GM23338 (cell line): ENCODE data around the gene SLC48A1. TPM values are rescaled to one million over a fixed set of nuclear protein-coding genes. Genes with fewer than 3 reads are reported as not detected.

Experiments used
- ATAC-seq: fragments of 200-7000 bp; cut with Tn5 transposase; 3 replicates; pipeline ENCODE4 v1.9.1; 2020
- DNase-seq: peaks from one replicate; pipeline ENCODE4 v3.0.0-alpha.2; 2015; ENCODE audit warnings: low spot score
- H2AFZ ChIP-seq: fragments of 200-600 bp; sonication (generic); 2 replicates; pipeline ENCODE4 v1.8.0; 2016; ENCODE audit warnings: antibody characterized with exemption, mild to moderate bottlenecking, moderate library complexity
- H3F3A ChIP-seq: fragments of 200-600 bp; sonication (generic); replicated peaks from 2 replicates; pipeline ENCODE4 v1.8.0; 2017; ENCODE audit warnings: antibody characterized with exemption, mixed run types, low read depth
- H3K27ac ChIP-seq: fragments of 200-600 bp; sonication (generic); 2 replicates; pipeline ENCODE4 v1.6.1; 2016; ENCODE audit warnings: low read depth
- H3K27me3 ChIP-seq: fragments of 200-600 bp; sonication (generic); 2 replicates; pipeline ENCODE4 v1.8.0; 2016; ENCODE audit warnings: mild to moderate bottlenecking, mixed run types, moderate library complexity; ENCODE audit not compliant: insufficient read depth
- H3K36me3 ChIP-seq: fragments of 200-600 bp; sonication (generic); 2 replicates; pipeline ENCODE4 v1.8.0; 2016; ENCODE audit warnings: mild to moderate bottlenecking; ENCODE audit not compliant: insufficient read depth
- H3K4me1 ChIP-seq: fragments of 200-600 bp; sonication (generic); 2 replicates; pipeline ENCODE4 v1.8.0; 2016; ENCODE audit warnings: mild to moderate bottlenecking, moderate library complexity; ENCODE audit not compliant: insufficient read depth
- H3K4me2 ChIP-seq: fragments of 200-600 bp; sonication (generic); 2 replicates; pipeline ENCODE4 v1.7.1; 2017; ENCODE audit warnings: mixed run types
- H3K4me3 ChIP-seq: fragments of 200-600 bp; sonication (generic); 2 replicates; pipeline ENCODE4 v1.6.1; 2016; ENCODE audit warnings: mixed run types
- H3K79me2 ChIP-seq: fragments of 200-600 bp; sonication (generic); replicated peaks from 2 replicates; pipeline ENCODE4 v1.8.0; 2017; ENCODE audit warnings: mild to moderate bottlenecking; ENCODE audit not compliant: insufficient read depth
- H3K9me2 ChIP-seq: fragments of 200-600 bp; sonication (generic); 2 replicates; pipeline ENCODE4 v1.8.0; 2017; ENCODE audit not compliant: insufficient read depth
- H4K20me1 ChIP-seq: fragments of 200-600 bp; sonication (generic); replicated peaks from 2 replicates; pipeline ENCODE4 v1.8.0; 2017; ENCODE audit warnings: mild to moderate bottlenecking; ENCODE audit not compliant: insufficient read depth
- H3K27ac Mint-ChIP-seq: 2 replicates; pipeline ENCODE4 v1.8.0; 2020; ENCODE audit warnings: inconsistent platforms, mild to moderate bottlenecking, moderate library complexity, mixed read lengths
- H3K27me3 Mint-ChIP-seq: 3 replicates; pipeline ENCODE4 v1.8.0; 2022; ENCODE audit warnings: low read depth, mild to moderate bottlenecking, moderate library complexity, mixed read lengths, inconsistent platforms; ENCODE audit not compliant: insufficient read depth, poor library complexity
- H3K36me3 Mint-ChIP-seq: 3 replicates; pipeline ENCODE4 v1.8.0; 2021; ENCODE audit warnings: low read depth, mild to moderate bottlenecking, inconsistent platforms, moderate library complexity, mixed read lengths
- H3K4me1 Mint-ChIP-seq: 3 replicates; pipeline ENCODE4 v1.8.0; 2020; ENCODE audit warnings: mild to moderate bottlenecking, inconsistent platforms, mixed read lengths
- H3K4me3 Mint-ChIP-seq: 3 replicates; pipeline ENCODE4 v1.8.0; 2021; ENCODE audit warnings: moderate library complexity, mild to moderate bottlenecking, inconsistent platforms, mixed read lengths
- H3K9me3 Mint-ChIP-seq: 3 replicates; pipeline ENCODE4 v1.8.0; 2020; ENCODE audit warnings: moderate library complexity, mild to moderate bottlenecking, inconsistent platforms, mixed read lengths
- CREB1 ChIP-seq: fragments of 250-450 bp; sonication (Bioruptor Pico); IDR thresholded peaks from 2 replicates; pipeline ENCODE4 v1.5.0; 2020; ENCODE audit warnings: low read depth, mild to moderate bottlenecking, moderate library complexity
- CTCF ChIP-seq, 2 experiments: fragments of 200-600 bp in 1 of 2; sonication (generic) in 1 of 2; conservative IDR thresholded peaks; 2 replicates each; pipeline versions ENCODE4 v1.5.1 to v1.6.1; 2016 to 2017; ENCODE audit warnings: antibody characterized with exemption in 2 of 2, low read depth in 2 of 2, mild to moderate bottlenecking in 2 of 2, moderate library complexity in 1 of 2
- ETS1 ChIP-seq: IDR thresholded peaks from 2 replicates; pipeline ENCODE4 v1.6.1; 2016; ENCODE audit warnings: antibody characterized with exemption
- EZH2 ChIP-seq: fragments of 200-600 bp; sonication (generic); IDR thresholded peaks from one replicate; pipeline ENCODE4 v1.8.0; 2017; ENCODE audit warnings: antibody characterized with exemption, mild to moderate bottlenecking, low read depth; ENCODE audit not compliant: unreplicated experiment
- EZH2phosphoT487 ChIP-seq: fragments of 200-600 bp; sonication (generic); IDR thresholded peaks from one replicate; pipeline ENCODE4 v1.8.1; 2018; ENCODE audit warnings: antibody characterized with exemption; ENCODE audit not compliant: unreplicated experiment
- JUNB ChIP-seq: IDR thresholded peaks from one replicate; pipeline ENCODE4 v1.6.1; 2016; ENCODE audit warnings: antibody characterized with exemption; ENCODE audit not compliant: unreplicated experiment
- NANOG ChIP-seq: IDR thresholded peaks from 2 replicates; pipeline ENCODE4 v1.6.1; 2016; ENCODE audit warnings: antibody characterized with exemption, borderline replicate concordance
- REST ChIP-seq: IDR thresholded peaks from one replicate; pipeline ENCODE4 v1.6.1; 2018; ENCODE audit warnings: antibody characterized with exemption; ENCODE audit not compliant: unreplicated experiment
- STAT1 ChIP-seq: IDR thresholded peaks from one replicate; pipeline ENCODE4 v1.6.1; 2016; ENCODE audit warnings: antibody characterized with exemption; ENCODE audit not compliant: unreplicated experiment
- ZNF114 ChIP-seq: fragments of 250-450 bp; sonication (Bioruptor Pico); IDR thresholded peaks from 2 replicates; pipeline ENCODE4 v1.5.0; 2020; ENCODE audit warnings: mild to moderate bottlenecking, moderate library complexity
- ZNF331 ChIP-seq: fragments of 250-450 bp; sonication (Bioruptor Pico); IDR thresholded peaks from 2 replicates; pipeline ENCODE4 v1.5.0; 2020; ENCODE audit warnings: low read depth, mild to moderate bottlenecking, moderate library complexity
- polyA plus RNA-seq: library from polyadenylated mRNA; unstranded; fragments of >200 nt; fragmentation: Nextera tagmentation; extraction: Ambion mirVana; gene quantifications from 2 replicates; pipeline ENCODE4 v1.2.1, GENCODE V29; 2016
- total RNA-seq: library from RNA; depleted of rRNA; stranded (reverse); fragments of >200 nt; shearing (Covaris generic); gene quantifications from 2 replicates; pipeline ENCODE4 v1.2.3, GENCODE V29; 2014; rRNA removed

Gene SLC48A1
- total and polyA plus RNA-seq, 2 experiments from 2014 or later: 5.8 to 9.0 TPM

- Histone ChIP-seq H3K4me3 (no peak overlapping the region), H3K79me2 (no peaks in the 10 kb centered on the region), H3K36me3 (no peaks in the 10 kb centered on the region), H3K4me1 (peaks cover 22% of the 10 kb centered on the region), H4K20me1 (no peaks in the 10 kb centered on the region), H3K4me2 (no peak overlapping the region), H3K27me3 (no peaks in the 10 kb centered on the region), H3K27ac (no peak overlapping the region), H3F3A (no peaks in the 10 kb centered on the region), H3K9me2 (no peaks in the 10 kb centered on the region), H2AFZ (peak overlapping the region; percentile 94)
- no peak for ATAC-seq
- no peak for DNase-seq
- H3K4me1 Mint-ChIP-seq: peaks cover 38% of the 10 kb centered on the region
- no peak overlapping the region for H3K4me3 Mint-ChIP-seq
- no peak for TF ChIP-seq ZNF114
- TF ChIP-seq CTCF (conservative IDR thresholded peaks at IDR 0.05; ENCODE audit: low read depth in 2 of 2): no peak
- TF ChIP-seq CREB1 (CRISPR knock-in tag): no peak
- TF ChIP-seq REST: no peak
- no peak for TF ChIP-seq STAT1
- TF ChIP-seq JUNB: no peak
- TF ChIP-seq EZH2: no peak
- TF ChIP-seq ETS1: no peak
- TF ChIP-seq NANOG: no peak
- TF ChIP-seq ZNF331 (CRISPR knock-in tag): no peak
- no peak for TF ChIP-seq EZH2phosphoT487
- no peaks in the 10 kb centered on the region; the same call in 2 of the 3 replicates for H3K9me3 Mint-ChIP-seq
- no peak overlapping the region; the same call in 1 of the 2 replicates for H3K27ac Mint-ChIP-seq
- H3K36me3 Mint-ChIP-seq: no peaks in the 10 kb centered on the region
- peaks cover 8% of the 10 kb centered on the region for H3K27me3 Mint-ChIP-seq
These were observed 56.5 kb downstream of the SLC48A1 start for GRCh38 chr12:47829584-47829983.

Other genes starting within 250 kb of the SLC48A1 start
- gene RPAP3, start 67.2 kb upstream of the SLC48A1 start, total RNA-seq: 29.0 and 31.4 TPM in 2 replicates
- gene RPAP3, start 67.2 kb upstream of the SLC48A1 start, polyA plus RNA-seq: 62.4 and 69.9 TPM in 2 replicates
- gene ENDOU, start 47.7 kb upstream of the SLC48A1 start, total RNA-seq: not detected in 2 replicates
- gene ENDOU, start 47.7 kb upstream of the SLC48A1 start, polyA plus RNA-seq: not detected in 2 replicates
- 10.4 and 11.8 TPM in 2 replicates for gene RAPGEF3, start 14.4 kb upstream of the SLC48A1 start, total RNA-seq
- 2.3 and 3.0 TPM in 2 replicates for gene RAPGEF3, start 14.4 kb upstream of the SLC48A1 start, polyA plus RNA-seq
- gene HDAC7, start 46.7 kb downstream of the SLC48A1 start, total RNA-seq: 55.1 and 60.1 TPM in 2 replicates
- 37.3 and 41.3 TPM in 2 replicates for gene HDAC7, start 46.7 kb downstream of the SLC48A1 start, polyA plus RNA-seq
- 1.1 and 1.4 TPM in 2 replicates for gene VDR, start 131.8 kb downstream of the SLC48A1 start, total RNA-seq
- gene VDR, start 131.8 kb downstream of the SLC48A1 start, polyA plus RNA-seq: 0.35 and 0.37 TPM in 2 replicates
- gene TMEM106C, start 190.4 kb downstream of the SLC48A1 start, total RNA-seq: 53.4 and 83.7 TPM in 2 replicates
- 37.3 and 43.5 TPM in 2 replicates for gene TMEM106C, start 190.4 kb downstream of the SLC48A1 start, polyA plus RNA-seq
- 24.6 and 31.8 TPM in 2 replicates for gene COL2A1, start 231.2 kb downstream of the SLC48A1 start, total RNA-seq
- 5.9 and 7.0 TPM in 2 replicates for gene COL2A1, start 231.2 kb downstream of the SLC48A1 start, polyA plus RNA-seq